CD4-positive, alpha-beta memory T cell (primary cell): ENCODE data around the gene CTRB1. TPM values are rescaled to one million over a fixed set of nuclear protein-coding genes. Genes with fewer than 3 reads are reported as not detected.
"Not testable (repeated sequence)": the region's sequence is repeated elsewhere in the genome, so short reads cannot be mapped to it uniquely, and the experiment has no call there.

ENCODE experiments used
- CTCF ChIA-PET: fragments of 350-600 bp; sonication (Branson Sonifier 250); formaldehyde crosslinking; loops from one replicate; lab custom pipeline; 2021; ENCODE audit warnings: inconsistent platforms; ENCODE audit not compliant: partially characterized antibody; lab: Charles Lee
- POLR2A ChIA-PET: fragments of 350-600 bp; sonication (Branson Sonifier 250); formaldehyde crosslinking; loops from one replicate; lab custom pipeline; 2021; ENCODE audit not compliant: partially characterized antibody; lab: Charles Lee
- DNase-seq, 5 donors: peaks; one replicate each; pipeline versions ENCODE4 v3.0.0 to v3.0.0-alpha.2; 2020 to 2022; ENCODE audit warnings: mixed read lengths in 1 of 5
- H3K27ac ChIP-seq: one replicate; pipeline ENCODE4 v1.7.0; 2013; ENCODE audit warnings: low read depth, low read length
- H3K27me3 ChIP-seq: 2 replicates; pipeline ENCODE4 v1.7.0; 2013; ENCODE audit warnings: mild to moderate bottlenecking, low read length, moderate library complexity; ENCODE audit not compliant: insufficient read depth
- H3K36me3 ChIP-seq: 2 replicates; pipeline ENCODE4 v1.7.0; 2013; ENCODE audit warnings: mild to moderate bottlenecking, low read length, moderate library complexity; ENCODE audit not compliant: insufficient read depth
- H3K4me1 ChIP-seq: 2 replicates; pipeline ENCODE4 v1.7.0; 2013; ENCODE audit warnings: mild to moderate bottlenecking, low read length, moderate library complexity; ENCODE audit not compliant: insufficient read depth
- H3K4me3 ChIP-seq, 2 donors: one replicate each; pipeline ENCODE4 v1.7.0; 2013; ENCODE audit warnings: low read length in 2 of 2, mild to moderate bottlenecking in 1 of 2
- H3K9me3 ChIP-seq, 2 donors: one replicate each; pipeline ENCODE4 v1.7.0; 2013; ENCODE audit warnings: low read length in 2 of 2, control low read depth in 1 of 2; ENCODE audit not compliant: control insufficient read depth in 1 of 2
- H3K27ac Mint-ChIP-seq, 7 donors: one replicate each; pipeline ENCODE4 v1.8.0; 2020 to 2021; ENCODE audit warnings: mixed read lengths in 7 of 7, mild to moderate bottlenecking in 6 of 7, inconsistent platforms in 3 of 7, moderate library complexity in 3 of 7
- H3K27me3 Mint-ChIP-seq, 2 donors: one replicate each; pipeline ENCODE4 v1.8.0; 2020 to 2021; ENCODE audit warnings: mixed read lengths in 2 of 2
- H3K36me3 Mint-ChIP-seq, 2 donors: one replicate each; pipeline ENCODE4 v1.8.0; 2020 to 2021; ENCODE audit warnings: mixed read lengths in 2 of 2, inconsistent platforms in 1 of 2, mild to moderate bottlenecking in 1 of 2
- H3K4me1 Mint-ChIP-seq, 4 donors: one replicate each; pipeline ENCODE4 v1.8.0; 2020 to 2021; ENCODE audit warnings: mixed read lengths in 4 of 4, mild to moderate bottlenecking in 1 of 4
- H3K4me3 Mint-ChIP-seq, 8 donors: one replicate each; pipeline ENCODE4 v1.8.0; 2020 to 2021; ENCODE audit warnings: mixed read lengths in 8 of 8, mild to moderate bottlenecking in 7 of 8, moderate library complexity in 6 of 8, inconsistent platforms in 3 of 8
- H3K9me3 Mint-ChIP-seq, 8 donors: one replicate each; pipeline ENCODE4 v1.8.0; 2020 to 2021; ENCODE audit warnings: mixed read lengths in 8 of 8, mild to moderate bottlenecking in 5 of 8, inconsistent platforms in 3 of 8, moderate library complexity in 1 of 8
- intact Hi-C: fragments of 100-400 bp; cut with micrococcal nuclease; formaldehyde crosslinking; loops from one replicate; pipeline ENCODE4 v1.15.1; 2023
- polyA plus RNA-seq, 2 donors: library from polyadenylated mRNA; unstranded; fragments of 300-500 nt; fragmentation: Illumina TruSeq; gene quantifications; one replicate each; pipeline ENCODE4 v1.2.3, GENCODE V29; 2021
- total RNA-seq, 2 experiments: library from RNA; stranded (reverse); gene quantifications; one replicate each; pipeline ENCODE4 v1.2.3, GENCODE V29; 2021

Gene CTRB1
- total and polyA plus RNA-seq, 4 experiments from 2014 or later: not detected

DNA sequence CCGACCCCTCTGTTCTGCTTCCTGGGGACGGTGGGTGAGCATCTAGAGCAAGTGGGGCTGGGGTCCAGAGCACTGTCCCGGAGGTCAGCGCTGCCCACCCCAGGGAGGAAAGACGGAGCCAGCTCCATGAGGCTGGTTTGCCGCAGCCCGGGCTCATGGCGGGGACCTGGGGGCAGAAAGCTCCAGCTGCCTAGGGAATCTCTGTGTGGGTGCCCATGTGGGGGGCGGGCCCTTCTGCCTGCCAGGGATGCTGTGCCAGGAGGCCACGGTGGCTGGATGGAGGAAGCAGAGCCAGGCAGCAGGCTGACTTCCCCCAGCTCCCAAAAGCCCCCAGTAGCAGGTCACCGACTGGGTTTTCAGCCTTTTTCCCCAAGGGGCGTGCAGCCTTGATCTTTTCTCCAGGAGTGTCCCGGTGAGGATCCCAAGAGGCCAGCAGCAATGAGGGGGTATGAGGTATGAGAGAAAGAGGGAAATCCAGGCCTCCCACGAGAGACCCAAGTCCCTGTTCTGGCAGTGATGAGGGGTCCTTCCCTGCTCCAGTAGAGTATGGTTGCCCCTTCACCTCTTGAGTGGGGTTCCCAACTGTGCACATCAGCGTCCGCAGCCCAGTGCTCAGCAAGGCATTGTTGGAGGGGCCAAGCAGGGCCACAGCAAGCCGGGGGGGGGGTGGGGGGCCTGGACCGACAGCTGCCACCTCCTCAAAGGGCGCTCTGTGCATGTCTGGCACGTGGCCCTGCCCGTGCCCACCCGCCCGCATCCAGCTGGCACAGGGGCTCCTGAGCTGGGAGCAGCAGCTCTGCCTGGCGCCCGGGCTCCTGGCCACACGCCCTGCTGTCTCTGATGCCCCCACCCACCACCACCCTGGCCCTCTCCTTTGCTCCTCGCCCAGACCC lies 48.2 kb downstream of the CTRB1 start:
- peaks cover 12% of the 10 kb centered on the region for H3K27me3 ChIP-seq
- no peak for DNase-seq
- H3K4me3 ChIP-seq: no peak overlapping the region
- H3K27ac ChIP-seq: no peak overlapping the region
- Mint-ChIP-seq H3K4me1 (peaks cover 3 to 13% (median 7%) of the 10 kb centered on the region in 4 donors), H3K27ac (peak overlapping the region in 1 of 7 donors; percentile 88), H3K9me3 (no peaks in the 10 kb centered on the region), H3K36me3 (no peaks in the 10 kb centered on the region), H3K27me3 (peaks cover 17 to 29% of the 10 kb centered on the region in 2 donors), H3K4me3 (peak overlapping the region in 7 of 8 donors; percentile 67 to 93 (median 83))
- H3K4me1 ChIP-seq: peaks cover 9% of the 10 kb centered on the region
- no peaks in the 10 kb centered on the region for H3K9me3 ChIP-seq
- no peaks in the 10 kb centered on the region for H3K36me3 ChIP-seq
- ChIA-PET POLR2A (no interaction called here), CTCF (interaction anchor here (1.3 kb wide), 1 partner anchor 16 kb away, joined by 3 read pairs; no protein-coding TSS in a partner anchor)
- intact Hi-C loops: no loop called here

DNA sequence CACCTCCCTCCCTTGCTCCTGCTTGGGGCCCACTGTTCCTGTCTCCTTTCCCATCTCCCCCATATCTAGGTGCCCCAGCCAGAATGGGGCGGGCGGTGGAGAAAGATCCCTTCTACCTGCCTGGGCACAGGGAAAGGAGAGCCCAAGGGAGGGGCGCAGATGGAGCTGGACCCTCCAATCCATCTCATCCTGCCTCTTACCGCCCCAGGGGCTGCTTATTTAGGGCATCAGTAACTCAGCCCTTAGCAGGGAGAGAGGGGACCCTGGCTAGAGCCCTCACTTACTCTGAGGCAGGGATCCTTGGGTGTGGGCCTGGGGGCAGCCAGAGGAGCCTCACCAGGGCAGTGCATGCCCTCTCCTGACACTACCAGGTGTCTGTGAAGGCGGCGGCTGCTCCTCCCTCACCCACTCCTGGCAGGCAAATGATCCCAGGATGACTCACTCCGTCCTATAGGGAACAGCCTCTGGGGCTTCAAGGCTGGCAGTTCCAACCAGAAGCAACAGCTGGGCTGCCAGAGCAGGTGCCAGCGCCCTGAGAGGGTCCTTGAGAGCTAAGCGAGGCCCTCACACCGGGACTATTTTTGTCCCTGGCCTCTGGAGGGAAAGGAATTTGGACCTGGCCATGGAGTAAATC lies 49.0 kb downstream of the CTRB1 start:
- ChIA-PET CTCF (no interaction called here), POLR2A (no interaction called here)
- DNase-seq: no peak
- intact Hi-C loops: no loop called here
- Mint-ChIP-seq H3K27ac (no peak overlapping the region), H3K4me1 (peaks cover 3 to 13% (median 7%) of the 10 kb centered on the region in 4 donors), H3K27me3 (peaks cover 14 to 29% of the 10 kb centered on the region in 2 donors), H3K36me3 (no peaks in the 10 kb centered on the region), H3K4me3 (peak overlapping the region in 1 of 8 donors; percentile 39), H3K9me3 (no peaks in the 10 kb centered on the region)
- no peaks in the 10 kb centered on the region for H3K36me3 ChIP-seq
- H3K9me3 ChIP-seq: no peaks in the 10 kb centered on the region
- H3K27me3 ChIP-seq: peaks cover 12% of the 10 kb centered on the region
- no peak overlapping the region for H3K4me3 ChIP-seq
- H3K4me1 ChIP-seq: peaks cover 9% of the 10 kb centered on the region
- H3K27ac ChIP-seq: no peak overlapping the region

DNA sequence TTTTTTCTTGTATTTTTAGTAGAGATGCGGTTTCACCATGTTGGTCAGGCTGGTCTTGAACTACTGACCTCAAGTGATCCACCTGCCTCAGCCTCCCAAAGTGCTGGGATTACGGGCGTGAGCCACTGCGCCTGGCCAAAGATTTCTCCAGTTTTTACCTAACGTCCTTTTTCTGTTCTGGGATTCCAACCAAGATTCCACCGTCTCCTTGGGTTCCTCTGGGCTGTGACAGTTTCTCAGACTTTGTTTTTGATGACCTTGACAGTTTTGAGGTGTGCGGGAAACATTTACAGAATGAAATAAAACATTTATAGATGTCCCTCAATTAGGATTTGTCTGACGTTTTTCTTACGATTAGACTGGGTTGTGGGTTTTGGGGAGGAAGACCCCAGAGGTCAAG lies 50.6 kb downstream of the CTRB1 start:
- POLR2A ChIA-PET, DNase-seq, H3K9me3 Mint-ChIP-seq, H3K36me3 Mint-ChIP-seq, H3K4me1 ChIP-seq, H3K27ac ChIP-seq, H3K4me3 ChIP-seq, H3K9me3 ChIP-seq, H3K36me3 ChIP-seq, CTCF ChIA-PET, intact Hi-C loops, H3K4me3 Mint-ChIP-seq: not testable (repeated sequence)
- peaks cover 12% of the 10 kb centered on the region for H3K27me3 ChIP-seq
- H3K27ac Mint-ChIP-seq: peak overlapping the region in 1 of 7 donors; percentile 41
- H3K4me1 Mint-ChIP-seq: peaks cover 3 to 10% (median 4%) of the 10 kb centered on the region in 4 donors
- H3K27me3 Mint-ChIP-seq: peaks cover 11 to 13% of the 10 kb centered on the region in 2 donors

DNA sequence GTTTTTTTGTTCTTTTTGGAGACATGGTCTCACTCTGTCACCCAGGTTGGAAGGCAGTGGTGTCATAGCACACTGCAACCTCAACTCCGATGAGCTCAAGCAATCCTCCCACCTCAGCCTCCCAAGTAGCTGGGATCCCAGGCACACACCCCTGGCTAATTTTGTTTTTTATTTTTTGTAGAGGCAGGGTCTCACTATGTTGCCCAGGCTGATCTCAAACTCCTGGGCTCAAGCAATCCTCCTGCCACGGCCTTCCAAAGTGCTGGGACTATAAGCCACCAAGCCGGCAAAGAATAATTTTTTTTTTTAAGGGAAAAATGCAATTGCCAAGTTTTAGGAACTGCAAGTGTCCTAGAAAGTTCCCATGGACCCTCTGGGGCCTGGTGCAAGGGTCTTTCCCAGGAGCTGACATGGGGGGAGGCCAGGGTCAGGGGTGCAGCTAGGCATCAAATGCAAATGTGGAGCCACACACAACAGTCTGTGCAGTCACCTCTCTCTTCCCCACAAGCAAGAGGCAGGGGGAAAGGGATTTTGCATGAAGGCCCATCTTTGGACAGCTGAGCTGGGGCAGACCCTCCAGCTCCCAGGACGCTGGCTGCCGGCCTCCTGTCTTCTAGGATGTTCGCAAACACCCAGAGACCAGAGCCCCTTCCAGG lies 52.8 kb downstream of the CTRB1 start:
- Mint-ChIP-seq H3K27ac (no peak overlapping the region), H3K4me3 (no peak overlapping the region), H3K27me3 (peaks cover 4 to 6% of the 10 kb centered on the region in 2 donors), H3K9me3 (no peaks in the 10 kb centered on the region), H3K36me3 (no peaks in the 10 kb centered on the region), H3K4me1 (peaks cover 5 to 10% (median 6%) of the 10 kb centered on the region in 4 donors)
- CTCF ChIA-PET: no interaction called here
- Histone ChIP-seq H3K27me3 (peaks cover under 1% of the 10 kb centered on the region), H3K4me3 (no peak overlapping the region), H3K36me3 (no peaks in the 10 kb centered on the region), H3K27ac (no peak overlapping the region), H3K9me3 (no peaks in the 10 kb centered on the region), H3K4me1 (peaks cover 7% of the 10 kb centered on the region)
- intact Hi-C loops: no loop called here
- POLR2A ChIA-PET: no interaction called here
- no peak for DNase-seq

DNA sequence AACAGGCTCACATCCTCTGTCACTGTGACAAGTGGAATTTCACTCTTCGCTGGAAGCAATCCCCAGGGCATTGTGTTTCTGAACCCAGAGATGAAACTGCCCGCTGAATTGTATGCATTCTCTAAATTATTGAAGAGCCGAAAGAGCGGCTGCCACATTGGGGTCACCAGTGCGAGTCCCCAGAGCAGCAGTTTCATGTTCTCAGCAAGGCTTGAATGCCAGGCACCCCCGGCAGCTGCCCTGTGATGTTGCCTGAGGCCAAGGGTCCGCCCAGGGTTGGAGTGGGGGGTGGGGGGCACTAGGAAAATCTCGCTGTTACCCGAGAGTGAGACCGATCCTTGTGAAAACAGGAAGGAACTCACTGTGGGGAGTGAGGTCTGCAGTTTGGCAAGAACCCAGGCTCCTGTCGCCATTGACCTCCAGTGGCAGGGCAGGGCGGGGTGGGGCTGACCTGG lies 53.3 kb downstream of the CTRB1 start:
- Histone ChIP-seq H3K4me1 (peaks cover 7% of the 10 kb centered on the region), H3K27ac (no peak overlapping the region), H3K4me3 (no peak overlapping the region), H3K36me3 (no peaks in the 10 kb centered on the region), H3K9me3 (no peaks in the 10 kb centered on the region), H3K27me3 (no peaks in the 10 kb centered on the region)
- Mint-ChIP-seq H3K4me1 (peaks cover 5 to 10% (median 6%) of the 10 kb centered on the region in 4 donors), H3K36me3 (no peaks in the 10 kb centered on the region), H3K4me3 (no peak overlapping the region), H3K27me3 (peaks cover 4 to 6% of the 10 kb centered on the region in 2 donors), H3K27ac (no peak overlapping the region), H3K9me3 (no peaks in the 10 kb centered on the region)
- ChIA-PET POLR2A (no interaction called here), CTCF (no interaction called here)
- intact Hi-C loops: no loop called here
- no peak for DNase-seq

DNA sequence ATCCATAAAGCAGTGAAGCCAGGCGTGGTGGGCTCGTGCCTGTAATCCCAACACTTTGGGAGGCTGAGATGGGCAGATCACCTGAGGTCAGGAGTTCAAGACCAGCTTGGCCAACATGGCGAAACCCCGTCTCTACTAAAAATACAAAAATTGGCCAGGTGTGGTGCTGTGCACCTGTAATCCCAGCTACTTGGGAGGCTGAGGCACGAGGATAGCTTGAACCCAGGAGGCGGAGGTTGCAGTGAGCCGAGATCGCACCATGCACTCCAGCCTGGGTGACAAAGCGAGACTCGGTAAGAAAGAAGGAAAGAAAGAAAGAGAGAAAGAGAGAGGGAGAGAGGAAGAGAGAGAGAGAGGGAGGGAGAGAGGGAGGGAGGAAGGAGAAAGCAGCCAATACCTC lies 53.8 kb downstream of the CTRB1 start:
- H3K4me1 Mint-ChIP-seq, intact Hi-C loops, H3K4me1 ChIP-seq, H3K27ac Mint-ChIP-seq, H3K27me3 Mint-ChIP-seq, H3K9me3 Mint-ChIP-seq, H3K36me3 Mint-ChIP-seq, H3K4me3 ChIP-seq, DNase-seq, POLR2A ChIA-PET, H3K4me3 Mint-ChIP-seq, H3K27me3 ChIP-seq, H3K9me3 ChIP-seq, H3K36me3 ChIP-seq, H3K27ac ChIP-seq, CTCF ChIA-PET: not testable (repeated sequence)
